ENCODE measurements around the gene COQ2.

DNA sequence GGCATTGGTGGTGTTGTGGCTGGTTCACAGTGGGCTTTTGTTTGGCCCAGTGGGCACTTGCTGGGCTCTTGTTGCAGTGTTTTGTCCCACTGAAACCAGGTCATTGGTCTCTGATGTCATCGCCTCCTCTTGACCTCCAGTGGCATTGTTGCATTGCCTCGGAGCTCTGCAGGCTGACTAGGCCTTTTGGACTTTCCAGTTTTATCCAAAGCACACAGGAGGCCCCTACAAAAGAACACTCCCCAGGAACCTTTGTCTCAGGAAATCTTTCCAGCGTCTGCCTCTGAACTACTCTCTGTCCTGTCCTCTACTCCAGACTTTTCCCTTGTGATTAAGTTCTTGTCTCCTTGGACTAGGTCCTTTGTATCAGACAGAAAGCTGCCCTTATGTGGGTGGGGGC lies 54.8 kb downstream of the COQ2 start:
- TF ChIP-seq, protein P1, sequence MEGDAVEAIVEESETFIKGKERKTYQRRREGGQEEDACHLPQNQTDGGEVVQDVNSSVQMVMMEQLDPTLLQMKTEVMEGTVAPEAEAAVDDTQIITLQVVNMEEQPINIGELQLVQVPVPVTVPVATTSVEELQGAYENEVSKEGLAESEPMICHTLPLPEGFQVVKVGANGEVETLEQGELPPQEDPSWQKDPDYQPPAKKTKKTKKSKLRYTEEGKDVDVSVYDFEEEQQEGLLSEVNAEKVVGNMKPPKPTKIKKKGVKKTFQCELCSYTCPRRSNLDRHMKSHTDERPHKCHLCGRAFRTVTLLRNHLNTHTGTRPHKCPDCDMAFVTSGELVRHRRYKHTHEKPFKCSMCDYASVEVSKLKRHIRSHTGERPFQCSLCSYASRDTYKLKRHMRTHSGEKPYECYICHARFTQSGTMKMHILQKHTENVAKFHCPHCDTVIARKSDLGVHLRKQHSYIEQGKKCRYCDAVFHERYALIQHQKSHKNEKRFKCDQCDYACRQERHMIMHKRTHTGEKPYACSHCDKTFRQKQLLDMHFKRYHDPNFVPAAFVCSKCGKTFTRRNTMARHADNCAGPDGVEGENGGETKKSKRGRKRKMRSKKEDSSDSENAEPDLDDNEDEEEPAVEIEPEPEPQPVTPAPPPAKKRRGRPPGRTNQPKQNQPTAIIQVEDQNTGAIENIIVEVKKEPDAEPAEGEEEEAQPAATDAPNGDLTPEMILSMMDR (conservative IDR thresholded peaks at IDR 0.05), result no peak
- TF ChIP-seq EZH2 (IDR thresholded peaks at IDR 0.05; ENCODE audit: low read depth), result no peak
